HepG2 (cell line): Measurements from ENCODE around the gene NTMT1.

Experiments
- ASH2L ChIP-seq: fragments of 300-600, 200-600 bp; sonication (generic); IDR thresholded peaks from 2 replicates; pipeline ENCODE4 v1.7.0; 2017; ENCODE audit warnings: low read depth, mild to moderate bottlenecking, moderate library complexity, mixed read lengths, low read length; ENCODE audit not compliant: insufficient read length
- BRCA1 ChIP-seq: sonication (generic); formaldehyde crosslinking; IDR thresholded peaks from 2 replicates; pipeline ENCODE4 v1.4.0; 2020; ENCODE audit warnings: missing genetic modification reagents
- CTCF ChIP-seq: sonication (generic); formaldehyde crosslinking; IDR thresholded peaks from 2 replicates; pipeline ENCODE4 v1.5.0; 2020; ENCODE audit warnings: mild to moderate bottlenecking, missing genetic modification reagents, moderate library complexity
- EP300 ChIP-seq, 3 experiments: sonication (generic) in 1 of 3; formaldehyde crosslinking in 1 of 3; IDR thresholded peaks; 2 replicates each; pipeline versions ENCODE4 v1.5.1 to v1.6.1; 2011 to 2020; ENCODE audit warnings: low read depth in 2 of 3, low read length in 2 of 3, borderline replicate concordance in 1 of 3, improper control_type of control experiment in 1 of 3, mild to moderate bottlenecking in 1 of 3, missing genetic modification reagents in 1 of 3, moderate library complexity in 1 of 3
- FOXJ3 ChIP-seq: sonication (generic); formaldehyde crosslinking; IDR thresholded peaks from 2 replicates; pipeline ENCODE4 v1.4.0; 2020; ENCODE audit warnings: missing genetic modification reagents, mild to moderate bottlenecking, borderline replicate concordance
- TARDBP ChIP-seq: sonication (generic); formaldehyde crosslinking; IDR thresholded peaks from 2 replicates; pipeline ENCODE4 v1.8.0; 2022; ENCODE audit warnings: mild to moderate bottlenecking, missing genetic modification reagents
- ZFP36 ChIP-seq: fragments of 150-350 bp; IDR thresholded peaks from 2 replicates; pipeline ENCODE4 v1.6.1; 2018; ENCODE audit warnings: borderline replicate concordance, low read length, low read depth; ENCODE audit not compliant: partially characterized antibody
- ZNF205 ChIP-seq: IDR thresholded peaks from 2 replicates; pipeline ENCODE4 v1.6.1; 2018; ENCODE audit warnings: missing biosample characterization, missing genetic modification reagents
- ZNF274 ChIP-seq: sonication (generic); formaldehyde crosslinking; IDR thresholded peaks from 2 replicates; pipeline ENCODE4 v1.5.1; 2020; ENCODE audit warnings: mild to moderate bottlenecking, missing genetic modification reagents
- ZNF660 ChIP-seq: sonication (generic); formaldehyde crosslinking; IDR thresholded peaks from 2 replicates; pipeline ENCODE4 v1.5.1; 2020; ENCODE audit warnings: mild to moderate bottlenecking, low read depth, missing genetic modification reagents, borderline replicate concordance
- TF ChIP-seq, protein P1 (sequence below): sonication (generic); formaldehyde crosslinking; IDR thresholded peaks from 2 replicates; pipeline ENCODE4 v1.8.1; 2023; ENCODE audit warnings: mild to moderate bottlenecking, inconsistent platforms, moderate library complexity, missing genetic modification reagents, borderline replicate concordance

DNA sequence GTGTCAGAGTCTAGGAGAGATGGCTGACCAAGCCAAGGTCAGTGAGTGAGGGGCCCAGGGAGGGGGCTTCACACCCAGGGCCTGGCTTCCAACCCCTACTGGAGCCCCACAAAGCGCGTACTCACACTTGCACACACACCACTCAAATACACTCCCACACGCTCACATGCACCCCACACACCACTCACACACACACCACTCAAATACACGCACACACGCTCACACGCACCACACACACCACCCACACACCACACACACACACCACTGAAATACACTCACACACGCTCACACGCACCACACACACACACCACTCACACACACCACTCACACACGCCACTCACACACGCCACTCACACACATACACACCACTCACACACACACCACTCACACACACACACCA is 21.7 kb downstream of the NTMT1 start:
- TF ChIP-seq TARDBP (CRISPR knock-in tag) = no peak
- no peak for TF ChIP-seq EP300 (IDR thresholded peaks at IDR 0.05; ENCODE audit: low read depth in 2 of 2, low read length in 2 of 2)
- no peak for TF ChIP-seq EP300 (CRISPR knock-in tag; IDR thresholded peaks at IDR 0.05; ENCODE audit: borderline replicate concordance)
- TF ChIP-seq ASH2L = no peak
- TF ChIP-seq CTCF = no peak
- TF ChIP-seq ZNF205 (CRISPR knock-in tag) = no peak
- TF ChIP-seq ZNF274 (CRISPR knock-in tag) = no peak
- TF ChIP-seq BRCA1 (CRISPR knock-in tag) = no peak
- no peak for TF ChIP-seq ZNF660 (CRISPR knock-in tag)
- TF ChIP-seq, protein P1, sequence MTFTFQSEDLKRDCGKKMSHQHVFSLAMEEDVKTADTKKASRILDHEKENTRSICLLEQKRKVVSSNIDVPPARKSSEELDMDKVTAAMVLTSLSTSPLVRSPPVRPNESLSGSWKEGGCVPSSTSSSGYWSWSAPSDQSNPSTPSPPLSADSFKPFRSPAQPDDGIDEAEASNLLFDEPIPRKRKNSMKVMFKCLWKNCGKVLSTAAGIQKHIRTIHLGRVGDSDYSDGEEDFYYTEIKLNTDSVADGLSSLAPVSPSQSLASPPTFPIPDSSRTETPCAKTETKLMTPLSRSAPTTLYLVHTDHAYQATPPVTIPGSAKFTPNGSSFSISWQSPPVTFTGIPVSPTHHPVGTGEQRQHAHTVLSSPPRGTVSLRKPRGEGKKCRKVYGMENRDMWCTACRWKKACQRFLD (CRISPR knock-in tag) = no peak
- TF ChIP-seq FOXJ3 (CRISPR knock-in tag) = no peak
- TF ChIP-seq ZFP36 = no peak
